Inflammatory macrophage (primary cell): ENCODE measurements around the gene TNFRSF14.
"Not testable (repeated sequence)": the region's sequence is repeated elsewhere in the genome, so short reads cannot be mapped to it uniquely, and the experiment has no call there.

ENCODE experiments used
- DNase-seq, 2 donors: peaks; one replicate each; pipeline ENCODE4 v3.0.0-alpha.2; 2020 to 2022

Gene TNFRSF14

GRCh38 chr1:2569060-2569459 is 12.9 kb downstream of the TNFRSF14 start:
- no peak for DNase-seq

GRCh38 chr1:2569703-2570102 is 13.5 kb downstream of the TNFRSF14 start:
- not testable (repeated sequence) for DNase-seq

GRCh38 chr1:2570332-2570731 is 14.2 kb downstream of the TNFRSF14 start:
- DNase-seq = peak in 1 of 2 donors; percentile 38

GRCh38 chr1:2571348-2571747 is 15.2 kb downstream of the TNFRSF14 start:
- DNase-seq = no peak

GRCh38 chr1:2573250-2573920 is 17.2 kb downstream of the TNFRSF14 start:
- DNase-seq = peak in 1 of 2 donors; percentile 14

- no peak for DNase-seq
Measured at GRCh38 chr1:2574350-2574749, 18.2 kb downstream of the TNFRSF14 start.

GRCh38 chr1:2575801-2576663 is 19.9 kb downstream of the TNFRSF14 start:
- peak in 1 of 2 donors; percentile 33 for DNase-seq

- not testable (repeated sequence) for DNase-seq
Measured at GRCh38 chr1:2577565-2578075, 21.4 kb downstream of the TNFRSF14 start.

GRCh38 chr1:2578758-2579118 is 22.6 kb downstream of the TNFRSF14 start:
- no peak for DNase-seq

- no peak for DNase-seq
Measured at GRCh38 chr1:2580691-2581090, 24.5 kb downstream of the TNFRSF14 start.

GRCh38 chr1:2582391-2582790 is 26.2 kb downstream of the TNFRSF14 start:
- DNase-seq = peak; percentile 80 to 93

- DNase-seq = peak; percentile 40 to 62
Measured at GRCh38 chr1:2583331-2583791, 27.2 kb downstream of the TNFRSF14 start.

GRCh38 chr1:2583871-2584351 is 27.7 kb downstream of the TNFRSF14 start:
- DNase-seq = peak; percentile 14 to 57

- DNase-seq = no peak
Measured at GRCh38 chr1:2584686-2585317, 28.6 kb downstream of the TNFRSF14 start.

GRCh38 chr1:2585318-2586092 is 29.3 kb downstream of the TNFRSF14 start:
- DNase-seq = peak; percentile 82 to 88

- DNase-seq = peak; percentile 100
Measured at GRCh38 chr1:2586154-2587070, 30.2 kb downstream of the TNFRSF14 start, which contains the start of gene PRXL2B. Gene PRXL2B, plus strand, starts transcription at chr1:2586777. Its CDS starts 109 bp downstream, at chr1:2586886.

- DNase-seq = peak in 1 of 2 donors; percentile 39
Measured at GRCh38 chr1:2587071-2587859, 31.1 kb downstream of the TNFRSF14 start.

GRCh38 chr1:2587860-2588571 is 31.8 kb downstream of the TNFRSF14 start:
- no peak for DNase-seq
